ENCODE data around the gene RFC5. TPM values are rescaled to one million over a fixed set of nuclear protein-coding genes. Genes with fewer than 3 reads are reported as not detected.

RFC5 gene
- total and polyA plus RNA-seq, 2 of the 4 experiments (the other 2 are of a cell fraction): 14.7 to 20.1 TPM

- Histone ChIP-seq H3K36me3 (ENCODE audit: control insufficient read depth, insufficient read depth, low read length) (no peaks in the 10 kb centered on the region), H2BK120ac (ENCODE audit: low read depth, low read length) (no peak overlapping the region), H4K5ac (ENCODE audit: low read depth, low read length) (no peak overlapping the region), H3K56ac (ENCODE audit: extremely low read depth, insufficient read depth, low read length) (no peak overlapping the region), H2BK5ac (ENCODE audit: low read depth, low read length, poor library complexity, severe bottlenecking) (no peak overlapping the region), H3K9me3 (ENCODE audit: control insufficient read depth, insufficient read depth, low read length) (no peaks in the 10 kb centered on the region), H3K4me3 (ENCODE audit: insufficient read depth, low read depth, low read length) (no peak overlapping the region), H3K27me3 (ENCODE audit: control insufficient read depth, insufficient read depth, low read length) (no peaks in the 10 kb centered on the region), H2BK20ac (ENCODE audit: low read depth, low read length) (no peak overlapping the region), H3K27ac (ENCODE audit: insufficient read depth, low read length) (no peak overlapping the region), H3K14ac (replicated peaks; ENCODE audit: low read depth, low read length) (no peak overlapping the region), H3K79me1 (ENCODE audit: low read depth in 1 of 2, low read length in 2 of 2) (no peaks in the 10 kb centered on the region), H4K8ac (ENCODE audit: low read depth in 2 of 2, low read length in 2 of 2) (no peak overlapping the region), H3K4ac (ENCODE audit: low read depth, low read length) (no peak overlapping the region), H3K4me2 (ENCODE audit: low read depth, low read length) (no peak overlapping the region), H2AK9ac (replicated peaks; ENCODE audit: low read depth, low read length, poor library complexity) (no peak overlapping the region), H3K9ac (ENCODE audit: low read depth, low read length) (no peak overlapping the region), H4K91ac (ENCODE audit: insufficient read depth, low read depth, low read length) (no peak overlapping the region), H4K20me1 (ENCODE audit: insufficient read depth, low read length) (no peaks in the 10 kb centered on the region), H2AK5ac (ENCODE audit: low read depth, low read length) (no peak overlapping the region), H3K23ac (ENCODE audit: low read depth, low read length) (no peak overlapping the region), H2BK15ac (ENCODE audit: low read depth, low read length) (no peak overlapping the region), H3K4me1 (ENCODE audit: control insufficient read depth, insufficient read depth, low read length) (no peaks in the 10 kb centered on the region), H3K18ac (ENCODE audit: low read depth, low read length) (no peak overlapping the region), H2AFZ (replicated peaks; ENCODE audit: low read length, poor library complexity) (no peak overlapping the region), H3K9me1 (ENCODE audit: insufficient read depth, low read length) (no peaks in the 10 kb centered on the region)
- POLR2A ChIA-PET (ENCODE audit: unreplicated experiment): no interaction called here
- TF ChIP-seq USF2 (IDR thresholded peaks at IDR 0.05; ENCODE audit: low read depth, low read length) (no peak), ELK1 (IDR thresholded peaks at IDR 0.05; ENCODE audit: borderline replicate concordance, low read depth, low read length) (no peak), RCOR1 (IDR thresholded peaks at IDR 0.05; ENCODE audit: insufficient replicate concordance, low read length) (no peak), RFX5 (IDR thresholded peaks at IDR 0.05; ENCODE audit: low read depth, low read length) (no peak), SMC3 (IDR thresholded peaks at IDR 0.05; ENCODE audit: low read depth, low read length) (no peak), MAFK (IDR thresholded peaks at IDR 0.05; ENCODE audit: low read depth, low read length) (no peak), CTCF (conservative IDR thresholded peaks at IDR 0.05; ENCODE audit: low read depth, low read length) (no peak)
- DNase-seq (no peak), ATAC-seq (ENCODE audit: low read depth) (no peak)
- intact Hi-C loops (cut with micrococcal nuclease): no loop called here
- CTCF ChIA-PET: no interaction called here
- in situ Hi-C loops (cut with MboI; ENCODE audit: low sequenced_read_pairs): no loop called here
- BruUV-seq (replicated peaks): no TSS peak
- dilution Hi-C loops (cut with HindIII; ENCODE audit: low sequenced_read_pairs, unreplicated experiment): no loop called here
- no CpG with 5 or more reads among the region's 3 CpGs for whole genome bisulfite sequencing, 2 experiments (ENCODE audit: extremely low coverage in 2 of 2, insufficient read length in 1 of 2)
Observed at GRCh38 chr12:117994551-117995438, 21.7 kb upstream of the RFC5 start.
